PFSK-1 (cell line): ENCODE results near the gene PGAP6.

Experiments
- POLR2AphosphoS5 ChIP-seq: IDR thresholded peaks from 2 replicates; pipeline ENCODE4 v1.6.1; 2012; ENCODE audit warnings: low read depth, mild to moderate bottlenecking, control low read depth, low read length, moderate library complexity
- SIN3A ChIP-seq: IDR thresholded peaks from 2 replicates; pipeline ENCODE4 v1.6.1; 2012; ENCODE audit warnings: mild to moderate bottlenecking, low read length, moderate library complexity, borderline replicate concordance; ENCODE audit not compliant: insufficient read depth
- TAF1 ChIP-seq: IDR thresholded peaks from 2 replicates; pipeline ENCODE4 v1.6.1; 2012; ENCODE audit warnings: low read length, control low read depth, borderline replicate concordance; ENCODE audit not compliant: insufficient read depth
- TF ChIP-seq, protein P1 (sequence below), 2 experiments: IDR thresholded peaks; 2 replicates each; pipeline versions ENCODE4 v1.6.1 to v1.8.0; 2011 to 2012; ENCODE audit warnings: low read depth in 2 of 2, low read length in 2 of 2, control low read depth in 1 of 2, inconsistent platforms in 1 of 2, mild to moderate bottlenecking in 1 of 2, moderate library complexity in 1 of 2; ENCODE audit not compliant: insufficient read depth in 1 of 2

DNA sequence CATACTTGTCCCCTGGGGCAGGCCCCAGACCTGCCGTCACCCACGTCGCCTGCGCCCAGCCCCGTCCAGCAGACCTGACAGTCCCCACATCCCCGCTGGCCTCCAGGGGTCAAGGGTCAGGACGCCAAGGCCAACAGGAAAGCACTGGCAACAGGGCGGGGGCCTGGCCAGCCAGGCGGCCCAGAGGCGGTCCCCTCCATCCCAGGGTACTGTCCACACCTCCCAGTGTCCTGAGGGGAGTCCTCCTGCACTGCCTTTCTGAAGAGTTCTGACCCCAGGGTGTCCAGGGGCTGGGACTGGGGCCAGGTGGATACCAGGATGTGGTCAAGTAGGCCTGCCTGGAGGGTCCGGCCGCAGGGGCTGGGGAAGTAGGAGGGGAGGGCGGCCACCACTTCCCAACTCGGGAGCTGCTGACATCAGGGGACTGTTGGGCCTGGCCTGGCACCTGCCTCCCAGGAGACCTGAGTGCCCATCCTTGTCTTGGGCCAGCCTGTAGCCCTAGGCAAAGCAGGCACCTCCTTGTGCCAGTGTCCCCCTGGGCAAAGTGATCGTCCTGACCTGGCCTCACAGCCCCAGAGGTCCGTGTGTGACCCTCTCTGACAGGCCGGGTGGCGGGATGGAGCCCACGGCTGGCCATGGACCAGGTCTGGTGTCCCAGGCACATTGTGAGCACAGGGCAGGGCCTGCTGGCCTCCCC is 22.6 kb downstream of the PGAP6 start:
- TF ChIP-seq POLR2AphosphoS5: no peak
- no peak for TF ChIP-seq TAF1
- TF ChIP-seq, protein P1, sequence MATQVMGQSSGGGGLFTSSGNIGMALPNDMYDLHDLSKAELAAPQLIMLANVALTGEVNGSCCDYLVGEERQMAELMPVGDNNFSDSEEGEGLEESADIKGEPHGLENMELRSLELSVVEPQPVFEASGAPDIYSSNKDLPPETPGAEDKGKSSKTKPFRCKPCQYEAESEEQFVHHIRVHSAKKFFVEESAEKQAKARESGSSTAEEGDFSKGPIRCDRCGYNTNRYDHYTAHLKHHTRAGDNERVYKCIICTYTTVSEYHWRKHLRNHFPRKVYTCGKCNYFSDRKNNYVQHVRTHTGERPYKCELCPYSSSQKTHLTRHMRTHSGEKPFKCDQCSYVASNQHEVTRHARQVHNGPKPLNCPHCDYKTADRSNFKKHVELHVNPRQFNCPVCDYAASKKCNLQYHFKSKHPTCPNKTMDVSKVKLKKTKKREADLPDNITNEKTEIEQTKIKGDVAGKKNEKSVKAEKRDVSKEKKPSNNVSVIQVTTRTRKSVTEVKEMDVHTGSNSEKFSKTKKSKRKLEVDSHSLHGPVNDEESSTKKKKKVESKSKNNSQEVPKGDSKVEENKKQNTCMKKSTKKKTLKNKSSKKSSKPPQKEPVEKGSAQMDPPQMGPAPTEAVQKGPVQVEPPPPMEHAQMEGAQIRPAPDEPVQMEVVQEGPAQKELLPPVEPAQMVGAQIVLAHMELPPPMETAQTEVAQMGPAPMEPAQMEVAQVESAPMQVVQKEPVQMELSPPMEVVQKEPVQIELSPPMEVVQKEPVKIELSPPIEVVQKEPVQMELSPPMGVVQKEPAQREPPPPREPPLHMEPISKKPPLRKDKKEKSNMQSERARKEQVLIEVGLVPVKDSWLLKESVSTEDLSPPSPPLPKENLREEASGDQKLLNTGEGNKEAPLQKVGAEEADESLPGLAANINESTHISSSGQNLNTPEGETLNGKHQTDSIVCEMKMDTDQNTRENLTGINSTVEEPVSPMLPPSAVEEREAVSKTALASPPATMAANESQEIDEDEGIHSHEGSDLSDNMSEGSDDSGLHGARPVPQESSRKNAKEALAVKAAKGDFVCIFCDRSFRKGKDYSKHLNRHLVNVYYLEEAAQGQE (IDR thresholded peaks at IDR 0.05; ENCODE audit: insufficient read depth in 1 of 2, low read depth in 2 of 2, low read length in 2 of 2): no peak
- TF ChIP-seq SIN3A: no peak
